ENCODE results near the gene DCDC1.
"Not testable (repeated sequence)": the region's sequence is repeated elsewhere in the genome, so short reads cannot be mapped to it uniquely, and the experiment has no call there.

Gene DCDC1

DNA sequence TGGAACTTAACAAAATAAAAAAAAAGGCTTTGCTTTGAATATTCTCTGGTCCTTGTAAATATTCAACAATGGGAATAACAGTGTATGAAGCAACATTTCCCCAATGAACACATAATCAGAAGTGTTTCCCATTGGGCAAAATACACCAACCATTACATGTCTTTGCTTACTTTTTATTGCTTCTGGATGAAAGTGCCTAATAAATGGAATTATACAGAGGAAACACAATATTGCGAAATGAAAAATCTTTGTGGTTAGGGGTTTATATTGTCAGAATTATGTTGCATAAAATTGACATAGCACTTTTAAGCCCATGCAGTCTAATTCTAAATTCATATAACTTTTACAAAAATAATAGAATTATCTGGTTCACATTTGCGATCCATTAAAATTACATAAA lies 386.4 kb downstream of the DCDC1 start:
- H3K4me1 Mint-ChIP-seq = no peaks in the 10 kb centered on the region
- H3K9me3 Mint-ChIP-seq = no peaks in the 10 kb centered on the region
- H3K4me3 Mint-ChIP-seq = no peak overlapping the region
- peaks cover 5% of the 10 kb centered on the region for H3K27me3 Mint-ChIP-seq (ENCODE audit: low read depth)
- TF ChIP-seq, protein P1, sequence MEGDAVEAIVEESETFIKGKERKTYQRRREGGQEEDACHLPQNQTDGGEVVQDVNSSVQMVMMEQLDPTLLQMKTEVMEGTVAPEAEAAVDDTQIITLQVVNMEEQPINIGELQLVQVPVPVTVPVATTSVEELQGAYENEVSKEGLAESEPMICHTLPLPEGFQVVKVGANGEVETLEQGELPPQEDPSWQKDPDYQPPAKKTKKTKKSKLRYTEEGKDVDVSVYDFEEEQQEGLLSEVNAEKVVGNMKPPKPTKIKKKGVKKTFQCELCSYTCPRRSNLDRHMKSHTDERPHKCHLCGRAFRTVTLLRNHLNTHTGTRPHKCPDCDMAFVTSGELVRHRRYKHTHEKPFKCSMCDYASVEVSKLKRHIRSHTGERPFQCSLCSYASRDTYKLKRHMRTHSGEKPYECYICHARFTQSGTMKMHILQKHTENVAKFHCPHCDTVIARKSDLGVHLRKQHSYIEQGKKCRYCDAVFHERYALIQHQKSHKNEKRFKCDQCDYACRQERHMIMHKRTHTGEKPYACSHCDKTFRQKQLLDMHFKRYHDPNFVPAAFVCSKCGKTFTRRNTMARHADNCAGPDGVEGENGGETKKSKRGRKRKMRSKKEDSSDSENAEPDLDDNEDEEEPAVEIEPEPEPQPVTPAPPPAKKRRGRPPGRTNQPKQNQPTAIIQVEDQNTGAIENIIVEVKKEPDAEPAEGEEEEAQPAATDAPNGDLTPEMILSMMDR (IDR thresholded peaks at IDR 0.05; ENCODE audit: unreplicated experiment in 3 of 3) = no peak
- no peak overlapping the region for H3K27ac Mint-ChIP-seq
- H3K36me3 Mint-ChIP-seq (ENCODE audit: low read depth) = no peaks in the 10 kb centered on the region

DNA sequence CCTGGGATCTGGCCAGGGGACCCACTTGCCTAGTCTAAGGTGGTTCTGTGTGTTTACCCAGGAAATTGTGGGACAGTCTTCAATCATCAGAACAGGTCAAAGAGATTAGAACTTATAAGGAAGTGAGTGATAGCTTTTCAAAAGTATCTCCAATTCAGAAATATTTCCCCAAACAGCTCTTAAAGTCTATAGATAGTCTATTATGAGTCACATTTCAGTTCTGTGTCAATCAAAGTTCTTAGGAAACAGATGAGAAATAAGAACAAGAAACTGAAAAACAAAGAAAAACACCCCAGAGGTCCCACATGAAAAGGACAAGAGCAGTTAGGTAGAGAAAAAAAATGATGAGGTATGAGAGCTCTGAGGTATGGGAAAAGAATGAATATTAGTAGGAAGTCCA lies 402.0 kb downstream of the DCDC1 start:
- Mint-ChIP-seq H3K27me3 (ENCODE audit: low read depth) (no peaks in the 10 kb centered on the region), H3K36me3 (ENCODE audit: low read depth) (no peaks in the 10 kb centered on the region), H3K9me3 (peaks cover 18% of the 10 kb centered on the region), H3K4me1 (no peaks in the 10 kb centered on the region), H3K4me3 (no peak overlapping the region), H3K27ac (no peak overlapping the region)
- TF ChIP-seq, protein P1 (IDR thresholded peaks at IDR 0.05; ENCODE audit: unreplicated experiment in 3 of 3) = no peak

DNA sequence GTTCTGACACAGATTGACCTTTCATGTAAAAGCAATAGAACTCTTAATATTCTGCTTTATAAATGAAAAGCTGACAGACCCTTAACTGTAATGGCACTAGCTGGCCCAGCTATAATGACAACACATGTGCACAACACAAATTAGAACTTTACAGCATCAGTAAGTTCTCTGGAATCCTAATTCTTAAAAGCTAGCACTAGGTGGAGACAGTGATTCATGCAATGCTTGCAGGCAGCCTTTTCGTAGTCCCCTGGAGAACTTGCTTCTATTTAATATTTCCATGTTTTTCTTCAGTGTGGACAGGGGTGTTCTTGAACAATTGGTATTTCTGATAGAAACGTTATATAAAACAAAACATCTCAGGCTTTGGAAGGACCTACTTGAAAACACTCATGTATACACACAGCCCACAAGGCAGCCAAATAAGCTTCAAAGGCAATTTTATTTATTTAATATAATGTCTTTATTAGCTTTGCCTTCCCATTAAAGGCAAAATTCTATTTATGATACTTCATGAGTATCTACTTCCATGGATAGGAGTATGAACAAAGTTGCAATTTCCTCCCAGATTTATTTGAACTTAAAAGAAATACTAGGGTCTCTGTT lies 409.0 kb downstream of the DCDC1 start:
- Mint-ChIP-seq H3K4me3 (no peak overlapping the region), H3K27me3 (ENCODE audit: low read depth) (no peaks in the 10 kb centered on the region), H3K4me1 (no peaks in the 10 kb centered on the region), H3K27ac (no peak overlapping the region), H3K9me3 (no peaks in the 10 kb centered on the region), H3K36me3 (ENCODE audit: low read depth) (no peaks in the 10 kb centered on the region)
- TF ChIP-seq, protein P1 (IDR thresholded peaks at IDR 0.05; ENCODE audit: unreplicated experiment in 3 of 3) = peak; percentile 72 to 83 (median 74)

DNA sequence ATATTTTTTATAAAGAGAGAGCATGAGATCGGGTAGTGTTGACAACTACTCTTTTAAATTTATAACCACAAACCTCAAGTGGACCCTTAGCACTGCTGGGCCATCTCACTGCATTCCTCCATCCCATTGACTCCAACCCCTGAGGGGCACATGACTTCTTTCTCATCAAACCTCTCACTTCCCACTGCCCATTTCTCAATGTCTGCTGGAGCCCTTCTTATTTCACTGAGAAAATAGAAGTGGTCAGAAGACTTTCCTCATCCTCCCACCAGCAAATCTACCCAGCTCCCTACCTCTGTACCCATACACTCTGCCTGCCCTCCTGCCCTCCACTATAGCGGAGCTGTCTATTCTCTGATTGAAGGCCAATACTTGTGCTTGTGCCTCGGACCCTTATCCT lies 412.8 kb downstream of the DCDC1 start:
- Mint-ChIP-seq H3K36me3 (ENCODE audit: low read depth) (no peaks in the 10 kb centered on the region), H3K27ac (no peak overlapping the region), H3K9me3 (no peaks in the 10 kb centered on the region), H3K4me1 (no peaks in the 10 kb centered on the region), H3K4me3 (no peak overlapping the region), H3K27me3 (ENCODE audit: low read depth) (no peaks in the 10 kb centered on the region)
- TF ChIP-seq, protein P1 (IDR thresholded peaks at IDR 0.05; ENCODE audit: unreplicated experiment in 3 of 3) = no peak

DNA sequence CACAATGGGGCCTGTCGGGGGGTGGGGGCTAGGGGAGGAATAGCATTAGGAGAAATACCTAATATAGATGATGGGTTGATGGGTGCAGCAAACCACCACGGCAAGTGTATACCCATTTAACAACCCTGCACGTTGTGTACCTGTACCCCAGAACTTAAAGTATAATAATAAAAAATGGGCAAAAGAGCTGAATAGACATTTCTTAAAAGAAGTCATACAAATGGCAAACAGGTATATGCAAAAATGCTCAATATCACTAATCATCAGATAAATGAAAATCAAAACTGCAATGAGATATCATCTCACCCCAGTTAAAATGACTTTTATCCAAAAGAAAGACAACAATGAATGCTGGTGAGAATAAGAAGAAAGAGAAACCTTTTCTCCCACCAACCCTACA lies 419.7 kb downstream of the DCDC1 start:
- no peaks in the 10 kb centered on the region for H3K36me3 Mint-ChIP-seq (ENCODE audit: low read depth)
- TF ChIP-seq, protein P1 (IDR thresholded peaks at IDR 0.05; ENCODE audit: unreplicated experiment in 3 of 3) = no peak
- H3K4me1 Mint-ChIP-seq = no peaks in the 10 kb centered on the region
- H3K27ac Mint-ChIP-seq = no peak overlapping the region
- no peaks in the 10 kb centered on the region for H3K27me3 Mint-ChIP-seq (ENCODE audit: low read depth)
- no peak overlapping the region for H3K4me3 Mint-ChIP-seq
- peaks cover 23% of the 10 kb centered on the region for H3K9me3 Mint-ChIP-seq

DNA sequence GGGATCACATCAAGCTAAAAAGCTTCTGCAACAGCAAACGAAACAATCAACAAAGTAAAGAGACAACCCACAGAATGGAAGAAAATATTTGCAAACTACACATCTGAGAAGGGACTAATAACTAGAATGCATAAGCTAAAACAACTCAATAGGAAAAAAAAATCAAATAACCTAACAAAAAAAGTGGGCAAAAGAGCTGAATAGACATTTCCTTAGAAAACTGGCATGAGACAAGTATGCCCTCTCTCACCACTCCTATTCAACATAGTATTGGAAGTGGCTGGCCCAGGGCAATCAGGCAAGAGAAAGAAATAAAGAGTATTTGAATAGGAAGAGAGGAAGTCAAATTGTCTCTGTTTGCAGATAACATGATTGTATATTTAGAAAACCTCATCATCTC lies 421.8 kb downstream of the DCDC1 start:
- not testable (repeated sequence) for H3K36me3 Mint-ChIP-seq (ENCODE audit: low read depth); H3K27ac Mint-ChIP-seq; H3K27me3 Mint-ChIP-seq (ENCODE audit: low read depth)

More for the DNA sequence above, 421.8 kb downstream of the DCDC1 start:
- H3K4me3 Mint-ChIP-seq, H3K4me1 Mint-ChIP-seq: not testable (repeated sequence)
- H3K9me3 Mint-ChIP-seq = peaks cover 23% of the 10 kb centered on the region

Data from nephron (organoid).